H1 (cell line): ENCODE data around the gene MRPS17. TPM values are rescaled to one million over a fixed set of nuclear protein-coding genes. Genes with fewer than 3 reads are reported as not detected.

Source experiments
- ASH2L ChIP-seq: fragments of 200-600, 300-600 bp; sonication (generic); IDR thresholded peaks from one replicate; pipeline ENCODE4 v1.7.1; 2017; ENCODE audit warnings: low read length
- ATF3 ChIP-seq: IDR thresholded peaks from 2 replicates; pipeline ENCODE4 v1.6.1; 2011; ENCODE audit warnings: low read depth, mild to moderate bottlenecking, low read length; ENCODE audit not compliant: insufficient read depth
- BACH1 ChIP-seq: IDR thresholded peaks from 2 replicates; pipeline ENCODE4 v1.6.1; 2012; ENCODE audit warnings: low read length, improper control_type of control experiment
- CBX8 ChIP-seq: fragments of 300-800, 300-1000 bp; sonication (generic); IDR thresholded peaks from 2 replicates; pipeline ENCODE4 v1.7.1; 2016; ENCODE audit warnings: low read depth, low read length, borderline replicate concordance
- CREB1 ChIP-seq: IDR thresholded peaks from 2 replicates; pipeline ENCODE4 v1.6.1; 2012; ENCODE audit warnings: inconsistent platforms
- EZH2 ChIP-seq: fragments of 200-600 bp; sonication (generic); IDR thresholded peaks from 2 replicates; pipeline ENCODE4 v1.7.1; 2012; ENCODE audit warnings: low read depth, mild to moderate bottlenecking, moderate library complexity, low read length, inconsistent platforms; ENCODE audit not compliant: severe bottlenecking
- GTF2F1 ChIP-seq: IDR thresholded peaks from 2 replicates; pipeline ENCODE4 v1.6.1; 2012; ENCODE audit warnings: low read depth, low read length, improper control_type of control experiment, borderline replicate concordance
- HDAC2 ChIP-seq, 2 experiments: fragments of 300-600 bp in 1 of 2; sonication (generic) in 1 of 2; IDR thresholded peaks; 2 replicates each; pipeline ENCODE4 v1.6.1; 2011 to 2012; ENCODE audit warnings: low read depth in 2 of 2, low read length in 2 of 2, mild to moderate bottlenecking in 2 of 2, moderate library complexity in 2 of 2, borderline replicate concordance in 1 of 2, inconsistent platforms in 1 of 2
- HDAC6 ChIP-seq: IDR thresholded peaks from one replicate; pipeline ENCODE4 v1.7.1; 2012; ENCODE audit warnings: low read depth, mild to moderate bottlenecking, inconsistent platforms, low read length, moderate library complexity
- KDM4A ChIP-seq: IDR thresholded peaks from one replicate; pipeline ENCODE4 v1.7.1; 2012; ENCODE audit warnings: low read depth, mild to moderate bottlenecking, moderate library complexity, low read length, inconsistent platforms; ENCODE audit not compliant: severe bottlenecking
- NANOG ChIP-seq: IDR thresholded peaks from 2 replicates; pipeline ENCODE4 v1.6.1; 2011; ENCODE audit warnings: low read length, low read depth, mild to moderate bottlenecking, inconsistent platforms; ENCODE audit not compliant: insufficient read depth, poor library complexity, severe bottlenecking
- NRF1 ChIP-seq: IDR thresholded peaks from 2 replicates; pipeline ENCODE4 v1.6.1; 2011; ENCODE audit warnings: mild to moderate bottlenecking, low read depth, low read length, improper control_type of control experiment
- PHF8 ChIP-seq: fragments of 200-600 bp; sonication (generic); conservative IDR thresholded peaks from 2 replicates; pipeline ENCODE4 v1.7.1; 2012; ENCODE audit warnings: low read depth, mild to moderate bottlenecking, inconsistent platforms, low read length, moderate library complexity
- POLR2A ChIP-seq, 2 experiments: IDR thresholded peaks; 1 replicate in 1 of 2; 2 replicates in 1 of 2; pipeline ENCODE4 v1.6.1; 2011; ENCODE audit warnings: low read depth in 2 of 2, low read length in 2 of 2, mild to moderate bottlenecking in 2 of 2; ENCODE audit errors: control extremely low read depth in 1 of 2
- POLR2AphosphoS5 ChIP-seq: IDR thresholded peaks from 2 replicates; pipeline ENCODE4 v1.6.1; 2011; ENCODE audit warnings: low read depth, low read length
- RBBP5 ChIP-seq: IDR thresholded peaks from 2 replicates; pipeline ENCODE4 v1.7.1; 2012; ENCODE audit warnings: low read depth, mild to moderate bottlenecking, inconsistent platforms, low read length, moderate library complexity, borderline replicate concordance
- RXRA ChIP-seq: IDR thresholded peaks from 2 replicates; pipeline ENCODE4 v1.6.1; 2011; ENCODE audit warnings: low read depth, mild to moderate bottlenecking, low read length, moderate library complexity; ENCODE audit not compliant: insufficient read depth
- SRF ChIP-seq: IDR thresholded peaks from 2 replicates; pipeline ENCODE4 v1.6.1; 2011; ENCODE audit warnings: mild to moderate bottlenecking, low read depth, low read length, moderate library complexity
- TAF1 ChIP-seq: IDR thresholded peaks from 2 replicates; pipeline ENCODE4 v1.6.1; 2011; ENCODE audit warnings: mild to moderate bottlenecking, low read depth, low read length
- TAF7 ChIP-seq: optimal IDR thresholded peaks from 2 replicates; pipeline ENCODE3; 2011; ENCODE audit warnings: low read depth, mild to moderate bottlenecking, inconsistent platforms, low read length, moderate library complexity, borderline replicate concordance
- TBP ChIP-seq: IDR thresholded peaks from 2 replicates; pipeline ENCODE4 v1.6.1; 2011; ENCODE audit warnings: low read depth, low read length, improper control_type of control experiment
- YY1 ChIP-seq: IDR thresholded peaks from 2 replicates; pipeline ENCODE4 v1.6.1; 2011; ENCODE audit warnings: low read depth, mild to moderate bottlenecking, low read length
- polyA plus RNA-seq, 7 experiments: library from polyadenylated mRNA; depleted of rRNA in 3 of 7; stranded (reverse) in 5 of 7; unstranded in 2 of 7; fragments of >200 nt in 5 of 7; fragments of 200-250 nt in 2 of 7; gene quantifications; 1 replicate in 5 of 7; 2 replicates in 1 of 7; 4 replicates in 1 of 7; pipeline versions ENCODE4 v1.2.1 to v1.2.3, GENCODE V29; 2011 to 2013; ENCODE audit warnings: missing spikeins in 2 of 7, mixed read lengths in 2 of 7
- total RNA-seq: library from RNA; stranded (reverse); fragmentation: NEBNext Ultra II Directional; extraction: Animal tissue kit (Norgen Biotek cat#: 25700); gene quantifications from 2 replicates; pipeline ENCODE4 v1.2.1, GENCODE V29; 2021

The MRPS17 gene
- total and polyA plus RNA-seq, 2 of the 8 experiments (the other 6 are each of a cell fraction or from before 2014, with no cell fraction given) = 15.8 to 27.3 TPM

GRCh38 chr7:55964261-55965099 lies 12.8 kb downstream of the MRPS17 start, which contains the start of gene NIPSNAP2 (continued):
- TF ChIP-seq KDM4A (peak; percentile 45), GTF2F1 (0 out of 2 replicates have a peak, but pooled peaks have one; percentile 33), POLR2A (IDR thresholded peaks at IDR 0.05; ENCODE audit: control extremely low read depth in 1 of 2, low read depth in 2 of 2, low read length in 2 of 2) (peak; percentile 30 to 65), HDAC6 (peak; percentile 18), HDAC2 (IDR thresholded peaks at IDR 0.05; ENCODE audit: borderline replicate concordance in 1 of 2, low read depth in 2 of 2, low read length in 2 of 2) (no peak), BACH1 (no peak), CBX8 (no peak), PHF8 (peak; percentile 95), NRF1 (no peak), EZH2 (no peak), ASH2L (peak; percentile 6), SRF (peak; percentile 46; the same call in 1 of the 2 replicates), CREB1 (peak; percentile 84), YY1 (peak; percentile 90; the same call in 1 of the 2 replicates), POLR2AphosphoS5 (peak; percentile 69), TBP (peak; percentile 51; the same call in 1 of the 2 replicates), NANOG (no peak), RXRA (no peak), ATF3 (peak; percentile 32; the same call in 1 of the 2 replicates), RBBP5 (no peak; the same call in 1 of the 2 replicates), TAF7 (peak; percentile 88), TAF1 (peak; percentile 90)
